NCI-H1105 (cell line): ENCODE results near the gene TOR1AIP1.
"Not testable (repeated sequence)": the region's sequence is repeated elsewhere in the genome, so short reads cannot be mapped to it uniquely, and the experiment has no call there.

Experiments used
- DNase-seq: peaks from one replicate; lab custom pipeline; 2025; lab: John Stamatoyannopoulos, UW

The TOR1AIP1 gene

DNA sequence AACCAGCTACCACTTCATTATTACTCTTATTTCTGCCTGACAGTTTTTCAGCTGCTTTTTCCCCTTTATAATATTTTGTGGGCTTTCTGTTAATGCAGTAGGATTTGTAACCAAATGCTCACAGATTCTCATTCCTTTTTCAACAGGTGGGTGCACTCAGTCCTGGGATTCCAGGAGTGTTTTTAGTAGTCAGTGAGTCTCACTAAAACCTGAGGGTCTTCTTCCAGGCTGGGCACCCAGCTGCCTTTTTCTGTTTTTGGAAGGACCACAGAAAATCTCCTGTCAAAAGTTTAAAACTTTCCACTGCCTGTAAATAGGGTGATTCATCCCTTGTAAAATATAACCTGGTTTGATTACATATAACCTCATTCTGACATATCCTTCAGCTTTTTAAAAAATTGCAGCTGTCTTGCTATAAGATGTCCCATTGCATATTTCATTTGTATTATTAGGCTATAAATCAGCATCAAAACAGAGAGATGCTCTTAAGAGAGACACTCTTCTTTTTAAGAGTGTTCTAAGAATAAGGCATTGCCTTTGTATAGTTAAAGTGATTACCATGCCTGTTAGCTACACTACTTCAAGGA, 55.7 kb downstream of the TOR1AIP1 start:
- DNase-seq, result no peak

DNA sequence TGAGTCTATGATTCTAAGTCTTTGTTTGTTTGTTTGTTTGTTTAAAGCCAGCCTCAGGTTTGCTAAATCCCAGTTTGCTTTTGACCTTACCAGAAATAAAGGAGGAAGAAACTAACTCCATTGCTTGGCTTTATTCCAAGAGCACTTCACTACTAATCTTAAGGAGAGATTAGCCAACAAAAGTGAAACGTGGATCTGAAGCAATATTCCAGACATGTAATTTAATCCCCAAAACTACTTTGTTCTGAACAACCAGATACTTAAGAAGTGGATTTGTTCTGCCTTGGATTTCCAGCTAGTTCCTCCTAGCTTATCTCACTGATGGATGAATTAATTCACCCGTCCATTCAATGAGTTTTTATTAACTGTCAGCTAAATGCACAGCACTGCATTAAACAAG, 56.7 kb downstream of the TOR1AIP1 start:
- DNase-seq, result no peak

DNA sequence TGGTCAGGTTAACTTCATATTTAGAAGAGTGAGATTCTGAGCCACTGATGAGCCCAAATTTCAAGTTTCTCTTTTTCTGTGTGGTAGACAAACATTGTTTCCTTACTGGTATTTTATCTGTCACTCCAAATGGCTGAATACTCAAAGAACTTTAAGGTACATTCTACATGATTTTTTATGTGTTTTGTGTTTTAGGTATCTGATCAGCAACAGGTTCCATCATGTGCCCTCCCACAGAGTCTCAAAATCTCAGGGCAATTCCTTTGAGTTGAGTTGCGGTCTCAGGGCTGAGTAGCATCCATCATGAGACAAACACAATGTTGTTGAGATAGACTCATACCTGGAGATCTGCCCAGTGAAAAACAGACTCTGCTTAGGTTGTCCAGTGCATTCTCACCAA, 57.9 kb downstream of the TOR1AIP1 start:
- no peak for DNase-seq

DNA sequence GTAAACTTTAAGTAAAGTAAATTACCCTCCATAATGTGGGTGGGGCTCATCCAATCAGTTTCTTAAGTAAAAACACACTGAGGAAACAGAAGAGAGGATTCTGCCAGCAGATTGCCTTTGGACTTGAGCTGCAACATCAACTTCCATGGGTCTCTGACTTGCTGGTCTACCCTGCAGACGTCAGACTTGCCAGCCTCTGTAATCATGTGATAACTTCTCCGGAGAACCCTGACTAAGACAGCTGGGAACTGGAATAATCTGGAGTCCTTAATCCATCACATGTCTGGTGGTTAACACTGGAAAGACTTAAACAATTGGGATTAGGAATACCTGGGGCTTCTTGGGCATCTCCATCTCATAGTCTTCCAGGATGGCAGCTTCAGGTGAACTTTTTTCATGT, 59.4 kb downstream of the TOR1AIP1 start:
- DNase-seq, result no peak

DNA sequence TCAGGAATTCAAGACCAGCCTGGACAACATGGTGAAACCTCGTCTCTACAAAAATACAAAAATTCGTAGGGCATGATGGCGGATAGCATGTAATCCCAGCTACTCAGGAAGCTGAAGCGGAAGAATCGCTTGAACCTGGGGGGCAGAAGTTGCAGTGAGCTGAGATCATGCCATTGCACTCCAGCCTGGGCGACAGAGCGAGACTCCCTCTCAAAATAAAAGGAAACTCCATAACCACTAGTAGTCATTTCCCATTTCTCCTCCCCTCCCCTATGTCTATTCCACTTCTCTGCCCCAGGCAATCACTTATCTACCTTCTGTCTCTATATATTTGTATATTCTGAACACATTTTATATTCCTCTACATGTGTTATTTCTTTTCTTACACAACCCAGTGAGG, 68.6 kb downstream of the TOR1AIP1 start:
- DNase-seq, result no peak

DNA sequence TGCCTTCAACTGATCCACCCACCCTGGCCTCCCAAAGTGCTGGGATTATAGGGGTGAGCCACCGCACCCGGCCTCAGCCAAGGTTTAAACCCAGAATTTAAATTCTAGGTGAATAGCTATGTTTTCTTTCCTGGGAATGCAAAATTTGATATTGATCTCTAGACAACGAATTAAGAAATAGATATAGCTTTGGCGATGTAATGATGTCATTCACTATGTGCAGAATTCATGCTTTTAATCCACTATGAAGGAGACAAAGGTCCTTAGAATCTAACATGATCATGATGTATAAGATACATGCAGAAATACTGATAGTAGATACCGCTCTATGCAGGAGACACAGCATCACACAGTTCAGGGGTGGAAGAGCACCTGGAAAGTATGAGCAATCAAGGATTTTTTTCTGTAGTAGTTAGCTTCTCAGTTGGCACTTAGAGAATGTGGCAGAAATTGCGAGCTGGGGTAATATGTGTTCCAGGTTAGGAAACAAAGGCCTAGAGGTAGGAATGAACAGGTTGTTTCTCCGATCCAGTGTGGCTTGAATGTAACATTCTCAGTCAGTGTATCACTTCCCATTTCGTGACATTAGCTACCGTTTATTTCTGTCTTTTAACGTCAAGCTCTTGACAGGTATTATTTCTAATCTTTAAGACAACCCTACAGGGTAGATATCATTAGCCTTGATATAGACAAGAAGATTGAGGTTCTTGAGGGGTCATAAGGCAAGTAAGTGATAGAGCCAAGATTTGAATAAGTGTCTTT, 69.5 kb downstream of the TOR1AIP1 start:
- DNase-seq, result no peak

DNA sequence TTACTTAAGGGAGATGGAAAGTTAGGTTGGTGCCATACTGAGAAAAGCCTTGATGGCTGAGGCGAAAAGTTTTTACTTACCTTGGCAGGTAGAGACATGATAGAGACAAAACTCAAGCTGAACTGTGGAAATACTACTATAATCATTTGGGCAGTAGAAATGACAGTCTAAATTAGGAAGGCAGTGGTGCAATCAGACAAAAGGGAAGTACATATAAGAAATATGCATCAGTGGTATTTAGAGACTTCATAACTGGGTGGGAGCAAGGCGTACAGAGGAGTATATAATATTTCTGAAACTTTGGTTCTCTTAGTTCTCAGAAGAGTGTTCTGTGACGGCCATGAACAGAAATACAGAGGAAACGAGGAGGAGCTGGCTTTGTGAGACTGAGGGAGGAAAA, 70.1 kb downstream of the TOR1AIP1 start:
- no peak for DNase-seq

DNA sequence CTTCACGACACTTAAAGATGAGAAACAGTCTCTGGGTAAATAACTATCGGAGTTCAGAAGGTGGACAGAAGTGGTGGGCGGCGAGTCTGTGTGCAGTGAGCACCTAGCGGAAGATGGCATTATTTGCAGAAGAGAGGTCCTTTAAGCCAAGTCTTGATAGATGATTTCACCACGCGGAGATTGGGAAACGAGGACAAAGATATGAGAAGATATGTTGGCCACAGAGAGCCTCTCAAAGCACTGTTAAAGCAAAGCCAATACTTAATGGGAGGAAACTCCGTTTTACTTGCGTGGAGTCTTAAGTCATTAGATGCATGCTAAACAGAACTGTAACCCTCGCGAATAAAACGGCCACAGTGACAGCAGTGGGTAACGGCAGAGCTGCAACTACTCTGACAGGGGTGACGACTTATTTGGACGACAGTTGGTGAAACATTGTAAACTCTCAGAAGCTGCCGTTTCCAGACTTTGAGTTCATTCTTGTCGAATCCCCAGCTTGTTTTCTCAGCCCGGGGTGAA, 71.9 kb downstream of the TOR1AIP1 start:
- DNase-seq, result no peak

DNA sequence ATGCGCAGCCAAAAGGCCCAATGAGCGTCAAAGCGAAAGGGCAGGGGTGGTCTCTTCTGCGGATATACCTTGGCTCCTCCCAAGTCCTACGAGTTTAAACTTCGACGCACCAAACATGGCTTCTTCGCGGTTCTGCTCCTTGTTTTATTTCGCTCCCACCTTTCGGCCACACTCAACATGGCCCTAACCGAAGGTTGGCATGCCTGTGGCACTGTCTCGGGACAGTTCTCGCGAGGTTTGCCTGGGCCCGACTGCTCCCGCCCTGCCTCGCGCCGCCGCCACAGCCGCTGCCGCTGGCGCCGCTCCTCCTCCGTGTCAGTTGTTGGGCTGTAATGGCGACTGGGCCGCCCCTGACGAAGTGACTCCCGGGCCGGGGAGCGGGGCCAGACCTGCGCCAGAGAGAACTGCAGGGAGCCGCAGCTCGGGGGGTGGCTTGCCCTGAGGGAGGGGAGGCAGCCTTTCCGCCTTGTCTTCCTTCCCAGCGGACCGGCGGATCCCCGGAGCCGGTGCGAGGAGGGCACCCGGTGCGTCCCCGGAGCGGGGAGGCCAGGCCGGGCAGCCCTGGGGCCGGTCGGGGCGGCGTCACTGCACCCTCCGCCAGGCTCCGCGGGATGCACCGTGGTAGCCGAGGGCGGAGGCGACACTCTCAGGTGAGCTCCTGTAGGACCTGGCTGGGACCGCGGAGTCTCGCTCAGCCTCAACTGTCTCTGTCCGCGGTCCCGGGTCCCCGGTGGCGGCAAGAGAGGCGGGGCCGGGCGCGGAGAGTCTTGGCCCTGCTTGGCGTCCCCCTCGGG, 72.6 kb downstream of the TOR1AIP1 start, which contains the start of gene CEP350:
Gene CEP350 (plus strand): TSS at position 318 of the 794 bp plus-strand sequence. CDS start 31,372 bp downstream, outside the sequence.
- peak; percentile 99 for DNase-seq

DNA sequence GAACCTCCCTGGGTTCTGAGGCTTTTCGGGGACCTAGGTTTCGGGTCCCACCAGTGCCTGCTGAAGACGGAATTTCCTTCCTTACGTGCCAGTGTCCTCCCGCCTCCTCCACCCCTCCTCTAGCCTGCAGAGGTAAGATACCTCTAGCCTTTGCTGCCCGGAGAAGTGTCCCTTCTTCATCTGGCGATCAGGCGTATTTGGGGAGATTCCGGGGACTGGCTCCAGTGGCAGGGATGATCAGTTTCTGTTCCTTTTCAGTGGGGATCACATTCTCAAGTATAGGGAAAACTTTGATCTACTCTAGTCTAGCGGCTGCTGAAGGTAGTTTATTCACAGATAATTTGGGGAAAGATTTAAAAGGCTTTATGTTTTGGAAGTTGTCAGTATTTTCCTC, 73.2 kb downstream of the TOR1AIP1 start:
- no peak for DNase-seq

DNA sequence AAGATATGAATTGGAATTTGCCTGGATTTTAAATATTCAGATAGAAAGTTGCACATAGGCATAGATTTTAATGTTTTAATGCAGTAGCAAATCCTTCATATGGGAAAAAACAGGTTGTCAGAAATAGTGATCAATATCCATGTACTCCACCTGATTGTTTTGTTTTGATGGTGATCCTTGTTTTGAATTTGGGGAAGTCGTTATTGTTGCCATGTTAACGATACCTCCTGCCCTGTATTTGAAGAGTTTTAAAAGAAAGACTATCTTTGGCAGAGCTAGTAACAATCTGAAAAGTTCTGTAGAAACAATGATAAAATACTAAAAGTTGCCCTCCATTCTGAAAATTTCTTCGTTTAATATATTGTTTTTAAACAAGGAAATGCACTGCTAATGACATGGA, 73.6 kb downstream of the TOR1AIP1 start:
- DNase-seq, result no peak

DNA sequence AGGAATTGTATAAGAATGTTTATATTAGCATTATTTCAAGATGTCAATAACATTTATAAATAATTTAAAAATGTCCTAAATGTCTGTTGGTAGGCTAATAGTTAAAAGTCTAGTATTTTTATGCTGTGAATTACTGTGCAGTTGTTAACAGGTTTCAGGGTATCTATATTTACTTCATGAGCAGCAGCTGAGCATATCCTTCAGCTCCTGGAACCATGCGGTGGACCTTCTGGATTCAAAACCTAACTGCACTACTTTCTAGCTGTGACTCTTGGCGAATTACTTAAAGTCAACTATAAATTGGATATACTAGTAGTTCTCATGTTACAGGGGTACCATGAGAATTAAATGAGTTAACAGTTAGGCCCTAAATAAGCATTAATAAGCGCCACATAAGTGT, 76.3 kb downstream of the TOR1AIP1 start:
- DNase-seq, result no peak

DNA sequence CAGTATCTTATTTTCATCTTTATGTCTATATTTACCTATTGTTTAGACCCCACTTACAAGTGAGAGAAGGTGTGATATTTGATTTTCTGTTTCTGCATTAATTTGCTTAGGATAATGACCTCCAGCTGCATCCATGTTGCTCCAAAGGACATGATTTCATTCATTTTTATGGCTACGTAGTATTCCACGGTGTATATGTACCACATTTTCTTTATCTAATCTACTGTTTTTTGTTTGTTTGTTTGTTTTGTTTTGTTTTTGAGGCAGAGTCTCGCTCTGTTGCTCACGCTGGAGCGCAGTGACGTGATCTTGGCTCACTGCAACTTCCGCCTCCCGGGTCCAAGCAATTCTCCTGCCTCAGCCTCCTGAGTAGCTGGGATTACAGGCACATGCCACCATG, 80.1 kb downstream of the TOR1AIP1 start:
- DNase-seq, result not testable (repeated sequence)

DNA sequence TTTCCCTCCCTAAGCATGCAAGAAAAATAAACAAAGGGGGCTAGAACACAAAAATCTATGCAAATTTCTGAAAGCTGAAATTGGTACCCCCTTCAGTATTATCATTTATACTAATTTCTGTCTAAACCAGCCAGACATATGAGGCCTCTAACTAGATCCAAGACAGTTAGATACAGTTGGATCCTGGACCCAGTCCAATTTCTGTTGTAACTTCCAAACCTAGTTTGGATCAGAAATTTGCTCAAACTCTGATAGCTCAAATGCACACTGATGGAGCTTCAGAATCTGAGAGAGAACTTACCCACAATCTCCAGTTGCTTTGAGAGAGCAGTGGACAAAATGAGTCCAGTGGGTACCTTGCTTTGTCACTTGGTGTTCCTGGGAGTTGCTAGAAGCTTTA, 84.5 kb downstream of the TOR1AIP1 start:
- DNase-seq, result no peak

DNA sequence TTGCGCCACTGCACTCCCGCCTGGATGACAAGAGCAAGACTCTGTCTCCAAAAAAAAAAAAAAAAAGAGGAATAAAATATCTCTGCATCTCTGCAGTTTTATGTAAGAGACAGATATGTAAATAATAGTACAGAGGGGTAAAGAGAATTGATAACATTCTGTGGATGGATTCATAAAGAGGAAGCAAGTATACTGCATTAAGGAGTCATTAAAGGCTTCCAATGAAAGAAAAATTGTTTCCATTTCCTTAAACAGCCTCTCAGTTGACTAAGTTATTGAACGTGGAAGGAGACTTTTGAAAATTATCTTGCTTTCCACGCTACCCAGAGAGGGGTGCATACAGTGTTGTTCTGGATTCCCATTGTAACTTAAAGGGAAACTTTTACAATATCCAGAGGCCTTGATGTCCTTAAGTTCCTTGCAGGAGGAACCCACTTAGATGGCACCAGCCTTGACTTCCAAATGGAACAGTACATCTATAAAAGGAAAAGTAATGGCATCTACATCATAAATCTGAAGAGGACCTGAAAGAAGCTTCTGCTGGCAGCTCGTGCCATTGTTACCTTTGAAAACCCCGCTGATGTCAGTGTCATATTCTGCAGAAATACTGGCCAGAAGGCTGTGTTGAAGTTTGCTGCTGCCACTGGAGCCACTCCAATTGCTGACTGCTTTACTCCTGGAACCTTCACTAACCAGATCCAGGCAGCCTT, 86.4 kb downstream of the TOR1AIP1 start:
- no peak for DNase-seq

DNA sequence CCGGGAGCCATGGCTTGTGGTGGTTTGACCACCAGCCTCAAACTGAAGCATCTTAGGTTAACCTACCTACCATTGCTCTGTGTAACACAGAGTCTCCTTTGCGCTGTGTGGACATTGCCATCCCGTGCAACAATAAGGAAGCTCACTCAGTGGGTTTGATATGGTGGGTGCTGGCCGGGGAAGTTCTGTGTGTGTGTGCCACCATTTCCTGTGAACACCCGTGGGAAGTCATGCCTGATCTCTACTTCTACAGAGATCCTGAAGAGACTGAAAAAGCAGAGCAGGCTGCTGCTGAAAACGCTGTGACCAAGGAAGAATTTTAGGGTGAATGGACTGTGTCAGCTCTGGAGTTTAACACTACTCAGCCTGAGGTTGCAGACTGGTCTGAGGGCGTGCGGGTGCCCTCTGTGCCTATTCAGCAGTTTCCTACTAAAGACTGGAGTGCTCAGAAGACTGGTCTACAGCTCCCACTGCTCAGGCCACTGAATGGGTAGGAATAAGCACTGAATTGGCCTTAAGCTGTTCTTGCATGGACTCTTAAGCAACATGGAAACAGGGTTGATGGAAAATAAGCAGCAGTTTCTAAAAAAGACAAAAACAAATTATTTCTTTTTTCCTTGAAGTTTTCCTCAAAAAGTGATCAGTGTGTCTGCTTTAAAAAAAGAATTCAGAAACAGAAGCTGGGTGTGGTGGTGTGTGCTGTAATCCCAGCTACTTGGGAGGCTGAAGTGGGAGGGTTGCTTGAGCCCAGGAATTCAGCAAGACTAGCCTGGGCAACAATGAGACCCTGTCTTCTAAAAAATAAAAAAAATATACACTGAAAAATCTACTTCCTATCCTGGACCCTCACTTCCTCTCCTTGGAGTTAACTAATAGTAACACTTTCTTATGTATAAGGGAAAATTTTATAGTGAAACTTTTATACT, 87.2 kb downstream of the TOR1AIP1 start:
- no peak for DNase-seq
